T follicular helper cell (primary cell): ENCODE measurements around the gene MYRFL.

Experiments used
- DNase-seq: peaks from one replicate; pipeline ENCODE4 v3.0.0-alpha.2; 2020; ENCODE audit warnings: low read depth

Gene MYRFL

DNA sequence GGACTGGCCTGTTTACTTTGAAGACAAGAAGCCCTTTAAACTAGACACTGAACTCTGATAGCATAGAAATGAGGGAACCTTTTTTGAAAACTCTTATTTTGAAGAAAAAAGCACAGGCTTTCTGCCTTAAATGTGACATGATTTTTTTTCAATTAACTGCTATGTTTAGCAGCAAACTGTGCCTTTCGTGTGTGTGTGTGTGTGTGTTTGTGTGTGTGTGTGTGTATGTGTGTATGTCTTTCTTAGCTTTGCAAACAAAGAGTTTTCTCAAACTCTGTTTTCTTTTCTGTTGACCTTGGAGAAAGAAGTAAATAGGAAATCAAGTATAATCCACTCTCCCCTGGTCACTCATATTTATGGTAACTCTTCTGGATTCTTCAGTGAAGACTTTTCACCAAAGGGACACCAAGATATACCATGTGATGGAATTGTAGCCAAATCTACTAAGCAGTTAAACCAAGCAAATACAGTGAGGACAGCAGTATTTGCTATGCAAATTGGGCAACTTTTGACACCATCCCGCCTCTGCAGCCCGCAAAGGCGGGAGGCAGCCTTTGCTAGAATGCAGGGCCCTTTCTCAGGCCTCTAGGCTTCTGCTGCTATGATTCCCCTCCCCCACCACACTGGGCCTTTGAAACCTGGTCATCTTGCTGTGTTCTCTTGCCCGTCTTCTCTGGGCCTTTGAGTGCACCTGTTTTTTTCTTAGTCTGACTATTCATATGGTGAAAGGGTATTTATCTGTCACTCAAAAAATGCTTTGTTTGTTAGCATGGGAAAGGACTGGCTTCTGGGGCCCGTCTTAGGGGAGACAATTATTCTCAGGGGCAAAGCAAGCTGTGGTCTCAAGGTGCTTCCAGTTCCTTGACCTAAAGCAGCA is 107.9 kb downstream of the MYRFL start:
- no peak for DNase-seq

DNA sequence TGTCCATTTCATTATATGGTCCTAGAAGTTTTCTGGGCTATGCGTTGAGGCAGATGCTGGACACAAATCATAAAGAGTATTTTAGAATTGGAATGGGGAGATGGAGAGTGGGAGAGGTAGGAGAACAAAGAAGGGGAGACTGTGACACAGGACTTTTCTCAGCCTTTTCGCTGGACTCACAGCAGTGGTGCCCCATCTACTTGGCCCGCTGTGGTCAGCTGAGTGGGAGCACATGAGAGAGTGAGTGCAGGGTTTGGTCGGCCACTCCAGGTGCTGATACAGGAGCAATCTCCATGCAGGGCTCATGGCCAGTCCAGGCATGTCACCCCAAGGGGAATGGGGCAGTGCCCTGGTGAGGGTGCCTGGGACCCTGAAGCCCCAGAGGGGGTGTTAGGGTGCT is 109.0 kb downstream of the MYRFL start:
- DNase-seq = no peak

DNA sequence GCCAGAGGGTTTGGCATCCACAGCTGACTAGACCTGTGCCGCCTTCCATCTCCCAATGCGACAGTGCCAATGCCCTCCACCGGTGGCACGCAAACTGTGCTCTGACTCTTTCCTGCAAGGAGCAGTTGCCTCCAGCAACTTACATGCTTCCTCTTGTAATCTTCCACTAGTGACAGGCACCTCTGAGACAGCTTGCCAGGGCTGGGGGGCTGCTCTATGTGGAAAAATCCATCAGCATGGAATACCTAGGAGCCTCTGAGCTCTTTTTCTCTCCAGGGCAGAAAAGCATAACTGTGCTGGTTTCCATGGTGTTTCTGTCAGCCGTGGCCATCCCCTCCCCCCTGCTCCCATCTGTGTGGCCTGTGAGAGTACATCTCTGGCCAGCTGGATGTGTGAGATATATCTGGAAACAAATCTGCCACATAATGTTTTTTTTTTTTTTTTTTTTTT is 110.6 kb downstream of the MYRFL start:
- no peak for DNase-seq

- no peak for DNase-seq
Measured at GRCh38 chr12:69936214-69936731, 111.2 kb downstream of the MYRFL start.

DNA sequence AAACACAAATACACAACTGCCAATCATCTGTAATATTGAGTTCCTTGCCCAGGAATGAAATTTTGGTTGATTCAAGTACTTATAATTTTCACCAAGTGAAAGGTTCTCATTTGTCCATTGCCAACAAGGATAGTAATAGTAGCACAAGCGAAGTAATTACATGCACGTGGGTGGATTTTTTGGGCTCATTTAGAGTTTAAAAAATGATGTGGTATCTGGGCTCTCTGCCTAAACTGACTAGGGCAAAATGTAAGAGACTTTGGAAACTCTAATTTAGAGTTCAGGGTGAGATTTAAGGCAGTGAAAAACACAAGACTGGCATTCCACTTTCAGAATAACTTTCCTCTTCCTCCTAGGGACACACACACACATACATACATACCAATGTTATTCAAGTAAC is 111.7 kb downstream of the MYRFL start:
- no peak for DNase-seq

DNA sequence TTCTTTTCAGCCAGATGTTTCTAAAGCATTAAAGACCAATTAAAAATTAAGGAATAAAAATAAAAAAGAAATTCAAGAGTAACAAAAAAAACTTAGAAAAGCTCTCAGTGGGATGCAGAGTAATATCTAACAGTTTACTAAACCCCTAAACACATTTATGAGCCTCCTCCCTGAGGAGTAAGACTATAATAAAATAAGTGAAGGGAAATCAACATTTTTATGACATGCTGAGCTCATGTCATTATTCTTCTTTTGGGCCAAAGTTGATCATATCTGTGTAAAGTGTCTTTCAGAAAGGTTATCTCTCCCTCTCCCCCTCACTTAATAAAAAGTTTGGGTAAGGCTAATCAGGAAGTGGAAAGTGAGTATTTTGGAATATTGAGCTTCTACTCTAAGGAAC is 122.1 kb downstream of the MYRFL start:
- no peak for DNase-seq

DNA sequence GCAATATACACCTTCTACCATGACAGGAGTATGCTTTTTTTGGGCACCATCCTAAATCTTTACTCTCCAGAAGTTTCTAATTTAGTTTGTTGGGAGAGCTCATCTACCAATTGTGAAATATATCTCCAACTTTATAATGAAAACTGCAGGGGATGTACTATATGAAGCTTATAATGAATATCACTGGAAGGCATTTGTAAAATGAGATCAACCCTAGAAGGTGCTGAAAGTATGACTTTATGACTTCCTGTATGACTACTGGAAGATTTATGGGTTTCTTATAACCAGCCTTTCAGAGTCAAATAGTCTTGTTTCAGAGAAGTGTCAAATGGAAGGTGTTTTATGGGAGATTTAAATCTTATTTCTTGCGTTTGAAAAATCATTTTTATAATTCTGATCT is 122.9 kb downstream of the MYRFL start:
- no peak for DNase-seq

DNA sequence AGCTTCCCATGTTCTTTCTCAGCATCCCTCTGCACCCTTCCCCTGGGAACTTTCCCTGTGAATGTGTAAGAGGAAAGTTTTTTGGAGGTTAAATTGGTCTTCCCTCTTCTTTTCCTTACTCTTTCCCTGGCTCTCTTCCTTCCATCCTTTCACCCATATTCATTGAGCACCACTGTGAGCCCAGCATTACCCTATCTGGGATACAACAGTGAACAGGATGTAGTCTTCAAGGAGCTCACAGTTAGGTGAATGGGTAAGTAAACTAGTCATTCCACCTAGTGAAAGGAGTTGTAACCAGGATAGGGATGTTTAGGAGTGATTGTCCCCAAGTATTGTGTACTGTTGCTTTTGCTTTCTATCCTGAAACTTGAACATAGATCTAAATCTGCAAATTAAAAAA is 123.8 kb downstream of the MYRFL start:
- no peak for DNase-seq

GRCh38 chr12:69949311-69950002 is 124.4 kb downstream of the MYRFL start:
- DNase-seq = no peak

DNA sequence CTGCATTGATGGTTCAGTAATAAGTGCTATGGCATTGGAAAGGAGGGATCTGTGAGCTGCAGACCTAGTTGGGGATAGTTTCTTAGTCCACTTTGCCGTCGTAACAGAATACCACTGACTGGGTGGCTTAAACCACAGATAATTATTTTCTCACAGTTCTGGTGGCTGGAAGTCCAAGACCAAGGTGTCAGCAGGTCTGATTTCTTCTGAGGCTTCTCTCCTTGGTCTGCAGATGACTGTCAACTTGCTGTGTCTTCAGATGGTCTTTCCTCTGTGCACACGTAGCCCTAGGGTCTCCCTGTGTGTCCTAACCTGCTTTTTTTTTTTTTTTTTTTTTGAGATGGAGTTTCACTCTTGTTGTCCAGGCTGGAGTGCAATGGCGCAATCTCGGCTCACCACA is 126.1 kb downstream of the MYRFL start:
- no peak for DNase-seq

DNA sequence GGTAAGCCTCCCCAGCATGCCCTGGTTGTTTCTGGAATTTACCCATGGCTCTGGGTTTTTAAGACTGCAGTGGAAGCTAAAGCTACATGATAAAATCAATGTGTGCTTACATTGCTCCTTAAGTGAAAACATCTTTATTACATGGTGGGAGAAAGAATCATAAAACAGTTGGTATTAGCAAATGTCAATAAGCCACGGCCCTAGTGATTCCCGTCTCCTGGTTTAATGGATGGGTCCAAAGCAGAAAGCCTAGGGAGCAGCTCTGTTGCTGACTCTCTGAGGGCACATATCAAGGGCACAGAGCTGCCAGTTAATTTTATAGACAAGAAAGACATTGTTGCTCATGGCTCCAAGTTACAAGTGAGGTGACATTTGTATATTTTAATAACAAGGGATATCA is 127.9 kb downstream of the MYRFL start:
- DNase-seq = no peak

DNA sequence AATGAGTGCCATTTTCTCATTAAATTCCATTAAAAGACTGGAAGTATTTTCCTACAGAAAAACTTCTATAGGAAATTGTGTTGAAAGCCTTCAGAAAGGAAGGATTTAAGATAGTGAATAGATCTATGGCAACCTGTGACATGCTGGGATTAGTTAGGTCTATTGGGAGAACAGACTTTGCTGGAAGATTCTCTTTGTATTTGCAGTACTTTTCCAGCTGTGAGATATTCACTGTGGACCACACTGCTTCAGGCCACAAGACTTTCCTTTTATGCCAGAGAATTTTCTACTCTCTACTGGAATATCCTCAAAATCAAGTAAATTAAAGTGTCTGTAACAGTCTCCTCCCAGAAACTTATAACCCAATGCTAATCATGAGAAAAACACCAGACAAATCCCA is 136.2 kb downstream of the MYRFL start:
- no peak for DNase-seq

DNA sequence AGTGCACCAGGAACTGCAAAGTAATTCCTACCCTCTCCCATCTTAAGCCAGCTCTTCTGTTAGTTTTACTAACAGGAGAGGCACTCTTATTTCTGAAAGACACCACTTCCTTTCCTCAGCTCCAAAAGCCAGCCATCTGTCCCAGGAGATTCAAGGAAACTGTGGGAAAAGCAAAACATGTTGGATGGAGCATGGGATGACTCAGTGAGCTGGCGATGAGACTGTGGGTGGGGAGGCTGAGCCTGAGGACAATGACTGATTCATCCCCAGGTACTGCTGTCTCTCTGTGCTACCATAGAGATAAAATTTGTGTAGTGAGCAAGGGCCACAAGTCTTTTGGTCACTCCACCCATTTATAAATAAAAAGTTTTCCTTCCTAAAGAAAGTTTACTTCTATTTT is 141.4 kb downstream of the MYRFL start:
- no peak for DNase-seq

DNA sequence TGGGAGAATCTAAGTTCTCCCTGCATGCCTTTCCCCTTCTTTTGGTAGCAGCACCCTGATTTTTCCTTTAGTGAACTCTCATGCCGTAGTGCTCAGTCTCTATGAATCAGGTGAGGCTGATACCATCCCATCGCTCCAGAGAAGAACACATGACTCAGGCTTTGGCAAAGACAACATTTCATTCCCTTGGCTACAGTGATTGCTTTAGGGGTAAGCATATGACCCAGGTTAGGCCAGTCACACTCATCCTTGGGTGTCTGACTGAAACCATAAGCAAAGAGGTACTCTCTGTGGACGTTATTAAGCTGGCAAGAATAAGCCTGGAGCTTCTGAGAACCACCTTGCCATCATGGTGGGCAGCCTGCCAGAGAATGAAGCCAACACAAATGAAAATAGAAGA is 141.8 kb downstream of the MYRFL start:
- no peak for DNase-seq

DNA sequence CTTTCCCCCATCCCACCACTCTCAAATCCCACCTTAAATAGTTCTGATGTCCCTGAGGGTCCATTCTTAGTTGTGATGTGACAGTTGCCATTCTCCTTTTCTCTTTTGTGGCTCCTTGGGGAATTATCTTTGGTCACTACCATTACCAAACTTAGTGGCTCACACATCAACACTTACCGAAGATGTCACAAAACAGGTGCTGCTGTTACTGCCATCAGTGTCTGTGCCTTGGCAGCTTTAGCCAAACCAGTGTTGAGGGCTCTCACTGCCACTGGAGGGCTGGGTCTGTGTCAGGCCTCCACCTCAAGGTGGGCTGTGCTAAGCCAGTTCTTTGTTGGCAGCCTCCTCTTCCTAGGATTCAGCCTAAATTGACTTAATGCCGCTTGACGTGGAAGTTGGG is 144.0 kb downstream of the MYRFL start:
- DNase-seq = no peak

DNA sequence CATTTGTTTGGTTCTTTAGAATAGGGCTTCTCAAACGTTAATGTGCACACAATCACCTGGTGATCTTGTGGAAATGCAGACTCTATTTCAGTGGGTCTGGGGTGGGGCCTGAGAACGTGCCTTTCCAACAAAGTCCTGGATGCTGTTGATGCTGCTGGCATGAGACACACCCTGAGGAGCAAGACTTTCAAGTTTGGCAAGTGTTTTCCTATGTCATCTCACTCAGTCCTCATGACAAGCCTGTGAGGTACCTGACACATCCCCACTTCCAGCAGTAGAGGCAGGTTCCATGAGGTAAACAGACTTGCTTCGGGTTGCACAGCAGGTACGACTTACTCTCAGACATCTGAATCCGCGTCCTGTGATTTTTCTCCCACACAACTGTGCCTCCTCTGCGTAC is 147.1 kb downstream of the MYRFL start:
- no peak for DNase-seq

GRCh38 chr12:69978020-69978419 is 153.0 kb downstream of the MYRFL start:
- DNase-seq = no peak

- DNase-seq = no peak
Measured at GRCh38 chr12:69981881-69982475, 157.0 kb downstream of the MYRFL start.

DNA sequence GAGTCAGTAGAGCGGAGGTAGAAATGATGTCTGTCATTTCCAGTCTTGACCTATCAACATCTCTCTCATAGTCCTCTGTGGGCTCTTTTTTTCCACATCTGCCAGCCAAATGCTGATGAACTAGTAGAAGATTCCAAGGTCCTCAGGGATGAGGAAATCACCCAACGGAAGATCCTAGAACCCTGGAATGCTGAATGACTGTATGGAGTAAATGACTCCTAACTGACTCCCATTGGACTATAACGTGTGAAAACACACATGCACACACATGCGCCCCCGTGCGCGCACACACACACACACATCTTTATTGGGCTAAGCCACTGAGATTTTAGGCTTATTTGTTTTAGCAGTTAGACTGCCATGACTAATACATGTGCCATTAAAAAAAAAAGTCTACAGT is 159.2 kb downstream of the MYRFL start:
- no peak for DNase-seq

DNA sequence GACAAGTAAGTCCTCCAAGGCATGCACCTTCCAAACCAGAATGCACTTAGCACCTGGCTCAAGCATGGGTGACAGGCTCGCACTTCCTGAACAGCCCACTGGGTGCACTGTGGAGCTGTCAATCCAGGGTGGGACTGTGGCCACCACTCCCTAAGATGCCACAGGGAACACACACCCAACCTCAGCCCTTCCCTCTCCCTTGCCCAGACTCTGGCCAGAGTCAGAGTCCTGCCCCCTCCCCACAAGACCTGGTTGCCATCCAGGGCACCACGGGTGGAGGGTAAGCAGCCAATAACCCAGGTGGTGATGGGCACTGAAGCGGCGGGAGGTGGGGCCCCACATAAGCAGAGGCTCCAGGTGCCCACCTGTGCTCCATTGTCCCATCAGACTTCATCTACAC is 160.6 kb downstream of the MYRFL start:
- no peak for DNase-seq

- no peak for DNase-seq
Measured at GRCh38 chr12:69986114-69986513, 161.1 kb downstream of the MYRFL start.

DNA sequence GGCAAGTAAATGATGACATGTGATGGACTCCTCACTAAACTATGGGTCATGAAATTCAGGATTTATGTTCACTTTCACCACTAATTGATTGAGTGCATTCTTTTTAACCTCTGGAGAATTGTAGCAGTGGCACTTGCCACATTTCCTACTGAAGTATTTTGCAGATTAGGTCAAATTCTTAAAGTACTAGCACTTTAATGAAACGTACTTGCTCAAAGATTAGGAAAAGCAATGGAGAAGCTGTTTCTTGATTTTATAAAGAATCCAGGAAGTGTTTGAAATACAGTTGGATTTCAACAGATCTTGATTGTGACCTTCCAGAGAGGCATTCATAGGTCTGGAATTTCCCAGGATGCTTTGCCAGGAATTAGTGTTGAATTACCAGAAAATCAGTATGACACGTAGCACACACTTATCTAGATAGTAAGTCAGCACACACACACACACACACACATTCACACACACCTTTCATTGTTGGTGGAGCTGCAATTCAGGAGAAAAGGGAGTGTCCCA is 162.6 kb downstream of the MYRFL start:
- DNase-seq = no peak
